Measurements from ENCODE around the gene DDO. TPM values are rescaled to one million over a fixed set of nuclear protein-coding genes. Genes with fewer than 3 reads are reported as not detected.

The DDO gene
- total and polyA plus RNA-seq, 2 donors (not counting 3 experiments of a cell fraction or from before 2014, with no cell fraction given), result not detected

- POLR2A ChIA-PET, result no interaction called here
- Histone ChIP-seq H3K4me1 (ENCODE audit: control insufficient read depth, extremely low read depth, insufficient read depth, low read length) (peaks cover 15% of the 10 kb centered on the region), H2AFZ (ENCODE audit: low read depth, low read length) (peak overlapping the region; percentile 90), H3K27ac (ENCODE audit: insufficient read depth, low read depth, low read length) (no peak overlapping the region), H3K27me3 (ENCODE audit: control insufficient read depth in 2 of 2, insufficient read depth in 2 of 2, low read length in 2 of 2) (peaks cover 0 to 2% of the 10 kb centered on the region in 2 experiments), H3K79me2 (ENCODE audit: control insufficient read depth, insufficient read depth, low read length) (no peaks in the 10 kb centered on the region), H3K9me3 (replicated peaks; ENCODE audit: control insufficient read depth, insufficient read depth, low read length) (no peaks in the 10 kb centered on the region), H3K9ac (replicated peaks; ENCODE audit: extremely low read depth, insufficient read depth, low read length) (peak overlapping the region; percentile 3), H3K36me3 (ENCODE audit: control insufficient read depth in 2 of 2, extremely low read depth in 1 of 2, insufficient read depth in 2 of 2, low read length in 2 of 2) (no peaks in the 10 kb centered on the region), H4K20me1 (replicated peaks; ENCODE audit: control insufficient read depth, extremely low read depth, insufficient read depth, low read length) (no peaks in the 10 kb centered on the region), H3K4me3 (replicated peaks in 1 of 3; ENCODE audit: insufficient read depth in 1 of 3, low read depth in 1 of 3, low read length in 3 of 3) (peak overlapping the region in 2 of 3 experiments; percentile 14 to 32), H3K4me2 (ENCODE audit: insufficient read depth, low read length) (peak overlapping the region; percentile 77), H3K9me1 (replicated peaks; ENCODE audit: control insufficient read depth, extremely low read depth, insufficient read depth, low read length) (no peaks in the 10 kb centered on the region)
- no TSS peak for BruUV-seq (replicated peaks)
- FAIRE-seq, result no peak
- DNase-seq (ENCODE audit: low read depth, low spot score), result no peak
- TF ChIP-seq, protein P1, sequence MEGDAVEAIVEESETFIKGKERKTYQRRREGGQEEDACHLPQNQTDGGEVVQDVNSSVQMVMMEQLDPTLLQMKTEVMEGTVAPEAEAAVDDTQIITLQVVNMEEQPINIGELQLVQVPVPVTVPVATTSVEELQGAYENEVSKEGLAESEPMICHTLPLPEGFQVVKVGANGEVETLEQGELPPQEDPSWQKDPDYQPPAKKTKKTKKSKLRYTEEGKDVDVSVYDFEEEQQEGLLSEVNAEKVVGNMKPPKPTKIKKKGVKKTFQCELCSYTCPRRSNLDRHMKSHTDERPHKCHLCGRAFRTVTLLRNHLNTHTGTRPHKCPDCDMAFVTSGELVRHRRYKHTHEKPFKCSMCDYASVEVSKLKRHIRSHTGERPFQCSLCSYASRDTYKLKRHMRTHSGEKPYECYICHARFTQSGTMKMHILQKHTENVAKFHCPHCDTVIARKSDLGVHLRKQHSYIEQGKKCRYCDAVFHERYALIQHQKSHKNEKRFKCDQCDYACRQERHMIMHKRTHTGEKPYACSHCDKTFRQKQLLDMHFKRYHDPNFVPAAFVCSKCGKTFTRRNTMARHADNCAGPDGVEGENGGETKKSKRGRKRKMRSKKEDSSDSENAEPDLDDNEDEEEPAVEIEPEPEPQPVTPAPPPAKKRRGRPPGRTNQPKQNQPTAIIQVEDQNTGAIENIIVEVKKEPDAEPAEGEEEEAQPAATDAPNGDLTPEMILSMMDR (IDR thresholded peaks at IDR 0.05; ENCODE audit: extremely low read depth in 1 of 2, insufficient read depth in 1 of 2, low read depth in 1 of 2, low read length in 2 of 2), result peak in 1 of 2 donors; percentile 11
- TF ChIP-seq EZH2 (IDR thresholded peaks at IDR 0.05; ENCODE audit: borderline replicate concordance, low read depth, low read length, severe bottlenecking) (no peak), POLR2A (IDR thresholded peaks at IDR 0.05; ENCODE audit: low read depth, low read length) (no peak), JUN (IDR thresholded peaks at IDR 0.05; ENCODE audit: borderline replicate concordance, insufficient read depth, insufficient read length, low read depth) (no peak), GATA2 (IDR thresholded peaks at IDR 0.05; ENCODE audit: insufficient read depth, insufficient read length, low read depth, low read length) (no peak), MYC (IDR thresholded peaks at IDR 0.05; ENCODE audit: low read depth, low read length) (no peak), FOS (IDR thresholded peaks at IDR 0.05; ENCODE audit: borderline replicate concordance, insufficient read depth, low read length) (no peak), POLR2AphosphoS5 (IDR thresholded peaks at IDR 0.05; ENCODE audit: insufficient read depth, low read depth, low read length) (no peak)
- TF ChIP-seq, protein P2, sequence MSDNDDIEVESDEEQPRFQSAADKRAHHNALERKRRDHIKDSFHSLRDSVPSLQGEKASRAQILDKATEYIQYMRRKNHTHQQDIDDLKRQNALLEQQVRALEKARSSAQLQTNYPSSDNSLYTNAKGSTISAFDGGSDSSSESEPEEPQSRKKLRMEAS (IDR thresholded peaks at IDR 0.05; ENCODE audit: insufficient read depth, insufficient read length), result peak; percentile 34
- intact Hi-C loops (cut with micrococcal nuclease), result no loop called here
- dilution Hi-C loops (cut with MboI; ENCODE audit: extremely low pct_ligation_motif_present, low sequenced_read_pairs), result no loop called here
- CTCF ChIA-PET, result interaction anchor here (1.0 kb wide), 1 partner anchor 11 kb away, joined by 3 read pairs; no protein-coding TSS in a partner anchor
Observed at GRCh38 chr6:110399219-110400071, 15.9 kb downstream of the DDO start.
